ENCODE results near the gene EIF3K.
"Not testable (repeated sequence)": the region's sequence is repeated elsewhere in the genome, so short reads cannot be mapped to it uniquely, and the experiment has no call there.

EIF3K gene, protein sequence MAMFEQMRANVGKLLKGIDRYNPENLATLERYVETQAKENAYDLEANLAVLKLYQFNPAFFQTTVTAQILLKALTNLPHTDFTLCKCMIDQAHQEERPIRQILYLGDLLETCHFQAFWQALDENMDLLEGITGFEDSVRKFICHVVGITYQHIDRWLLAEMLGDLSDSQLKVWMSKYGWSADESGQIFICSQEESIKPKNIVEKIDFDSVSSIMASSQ

DNA sequence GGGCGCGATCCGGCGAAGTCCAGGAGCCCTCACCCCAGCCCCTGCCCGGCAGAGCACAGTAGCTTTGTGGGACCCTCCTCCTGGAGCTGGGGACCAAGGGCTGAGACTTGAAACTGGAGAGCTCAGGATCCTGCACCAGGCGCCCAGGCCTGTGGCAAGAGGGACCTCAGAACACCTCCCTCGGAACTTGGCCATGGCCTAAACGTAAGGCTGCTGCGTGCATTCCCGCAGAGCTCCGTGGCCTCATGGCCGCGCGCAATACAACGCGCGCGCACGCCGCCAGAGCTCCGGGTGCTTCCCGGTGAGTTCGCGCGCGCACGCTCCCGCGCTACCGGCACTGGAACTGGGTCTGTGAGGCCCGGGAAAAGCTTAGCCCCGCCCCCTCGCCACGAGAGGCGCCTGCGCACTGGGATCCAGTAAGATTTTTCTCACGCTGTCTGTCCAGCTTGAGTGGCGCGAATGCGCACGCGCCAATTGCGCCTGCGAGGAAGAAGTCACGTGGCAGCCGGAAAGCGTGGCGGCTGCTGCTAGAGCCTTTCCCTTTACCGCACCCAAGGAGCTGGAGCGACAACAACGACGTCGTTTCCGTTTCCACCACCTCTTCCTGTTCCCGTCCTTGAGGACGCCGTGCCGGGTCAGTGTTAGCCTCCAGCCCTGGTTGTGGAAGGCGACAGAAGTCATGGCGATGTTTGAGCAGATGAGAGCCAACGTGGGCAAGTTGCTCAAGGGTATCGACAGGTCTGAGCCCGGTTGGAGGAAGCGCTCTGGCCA lies at the start of gene EIF3K:
EIF3K (plus strand) TSS at position 599 of the 771 bp plus-strand sequence; CDS start at position 680, 81 bp downstream.
- peak; percentile 99 for DNase-seq

DNA sequence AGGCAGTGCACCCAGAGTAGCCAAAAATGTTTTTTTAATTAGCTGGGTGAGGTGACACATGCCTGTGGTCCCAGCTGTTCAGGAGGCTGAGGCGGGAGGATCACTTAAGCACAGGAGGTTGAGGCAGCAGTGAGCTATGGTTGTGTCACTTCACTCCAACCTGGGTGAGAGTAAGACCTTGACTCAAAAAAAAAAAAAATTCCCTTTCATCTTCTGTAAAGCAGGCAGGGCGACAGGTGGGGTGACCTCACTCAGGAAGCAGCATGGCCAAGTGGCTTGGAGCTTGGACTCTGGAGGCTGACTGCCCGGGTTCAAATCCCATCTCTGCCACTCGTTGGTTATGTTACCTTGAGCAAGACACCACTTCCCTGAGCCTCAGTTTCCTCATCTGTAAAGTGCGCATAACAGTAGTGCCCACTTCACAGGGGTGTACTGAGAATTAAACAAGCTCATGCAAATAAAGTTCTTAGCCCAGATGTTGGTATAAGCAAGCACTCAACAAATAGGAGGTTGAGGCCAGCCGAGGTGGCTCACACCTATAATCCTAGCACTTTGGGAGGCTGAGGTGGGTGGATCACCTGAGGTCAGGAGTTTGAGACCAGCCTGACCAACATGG lies 49.5 kb upstream of the EIF3K start:
- DNase-seq, result no peak

DNA sequence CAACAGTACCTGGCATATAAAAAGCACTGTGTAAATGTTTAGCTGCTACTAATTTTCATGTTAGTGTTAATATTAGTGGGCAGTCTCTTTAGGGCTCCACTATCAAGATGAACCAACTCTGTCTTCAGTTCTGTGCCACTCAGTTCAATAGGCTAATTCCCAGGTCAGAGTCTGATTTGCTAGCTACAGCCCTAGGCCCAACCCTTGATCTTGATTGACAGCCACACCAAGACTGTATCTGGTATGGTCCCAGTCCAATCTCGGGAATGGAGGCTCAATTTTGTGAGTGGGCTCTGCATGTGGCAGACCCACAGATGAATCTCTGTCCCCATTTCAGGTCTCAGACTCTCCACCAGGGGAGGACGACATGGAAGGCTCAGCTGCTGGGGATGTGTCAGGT lies 47.3 kb upstream of the EIF3K start:
- no peak for DNase-seq

DNA sequence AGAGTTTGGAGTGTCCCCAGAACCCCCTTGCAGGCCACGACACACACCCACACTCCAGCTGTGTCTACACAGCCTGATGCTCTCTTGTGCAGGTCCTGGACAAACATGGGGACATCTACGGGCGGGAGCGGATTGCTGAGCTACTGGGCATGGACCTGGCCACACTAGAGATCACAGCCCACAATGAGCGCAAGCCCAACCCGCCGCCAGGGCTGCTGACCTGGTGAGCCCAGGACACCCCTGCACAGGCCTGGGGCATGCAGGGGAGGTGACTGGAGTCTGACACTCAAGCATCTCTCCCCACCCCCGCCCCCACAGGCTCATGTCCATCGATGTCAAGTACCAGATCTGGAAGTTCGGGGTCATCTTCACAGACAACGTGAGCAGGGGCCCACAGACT lies 41.2 kb upstream of the EIF3K start:
- DNase-seq, result no peak

DNA sequence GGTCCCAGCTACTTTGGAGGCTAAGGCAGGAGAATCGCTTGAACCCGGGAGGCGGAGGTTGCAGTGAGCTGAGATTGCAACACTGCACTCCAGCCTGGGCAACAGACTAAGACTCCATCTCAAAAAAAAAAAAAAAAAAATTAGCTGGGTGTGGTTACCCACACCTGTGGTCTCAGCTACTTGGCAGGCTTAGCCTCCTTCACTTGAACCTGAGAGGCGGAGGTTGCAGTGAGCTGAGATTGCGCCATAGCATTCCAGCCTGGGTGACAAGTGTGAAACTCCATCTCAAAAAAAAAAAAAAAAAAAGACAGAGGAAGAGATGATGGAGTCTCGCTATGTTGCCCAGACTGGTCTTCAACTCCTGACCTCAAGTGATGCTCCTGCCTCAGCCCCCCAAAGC lies 39.7 kb upstream of the EIF3K start:
- not testable (repeated sequence) for DNase-seq

DNA sequence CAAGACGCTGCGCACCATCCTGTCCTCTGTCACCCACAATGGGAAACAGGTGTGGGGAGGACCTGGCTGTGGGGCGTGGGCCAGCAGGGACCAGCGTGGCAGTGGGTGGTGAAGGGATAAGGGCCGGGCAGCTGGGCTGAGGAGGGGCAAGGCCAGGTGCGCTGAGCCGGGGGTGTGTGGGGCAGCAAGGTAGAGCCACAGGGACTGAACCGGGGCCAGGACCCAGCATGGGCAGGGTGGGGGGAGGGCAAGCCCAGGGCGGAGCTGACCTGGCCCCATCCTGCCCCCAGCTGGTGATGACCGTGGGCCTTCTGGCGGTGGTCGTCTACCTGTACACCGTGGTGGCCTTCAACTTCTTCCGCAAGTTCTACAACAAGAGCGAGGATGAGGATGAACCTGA lies 38.9 kb upstream of the EIF3K start:
- DNase-seq, result no peak

DNA sequence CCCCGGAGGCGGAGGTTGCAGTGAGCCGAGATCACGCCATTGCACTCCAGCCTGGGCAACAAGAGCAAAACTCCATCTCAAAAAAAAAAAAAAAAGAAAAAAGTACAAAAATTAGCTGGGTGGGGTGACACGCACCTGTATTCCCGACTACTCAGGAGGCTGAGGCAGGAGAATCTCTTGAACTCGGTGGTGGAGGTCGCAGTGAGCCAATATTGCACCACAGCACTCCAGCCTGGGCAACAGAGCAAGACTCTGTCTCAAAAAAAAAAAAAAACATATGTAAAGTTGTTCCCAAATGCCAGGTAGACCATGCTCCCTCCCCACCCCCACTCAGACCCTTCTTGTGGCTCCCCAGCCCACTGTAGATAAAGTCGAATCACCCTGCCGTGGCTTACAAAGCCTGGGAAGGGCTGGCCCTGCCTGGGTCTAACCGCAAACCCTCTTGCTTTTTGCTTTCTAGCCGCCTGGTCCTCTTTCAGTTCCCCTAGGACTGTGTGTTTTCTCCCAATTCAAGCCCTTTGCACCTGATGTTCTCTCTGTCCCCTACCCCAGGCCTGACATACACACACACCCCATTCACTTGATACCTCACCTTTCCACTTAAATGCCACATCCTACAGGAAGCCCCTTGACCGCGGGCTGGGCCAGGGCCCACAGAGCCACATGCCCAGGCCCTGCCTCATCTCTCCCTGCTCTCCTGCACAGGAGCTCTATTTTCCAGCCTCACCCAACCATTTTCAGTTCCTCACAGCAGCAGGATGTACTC lies 35.6 kb upstream of the EIF3K start:
- no peak for DNase-seq

DNA sequence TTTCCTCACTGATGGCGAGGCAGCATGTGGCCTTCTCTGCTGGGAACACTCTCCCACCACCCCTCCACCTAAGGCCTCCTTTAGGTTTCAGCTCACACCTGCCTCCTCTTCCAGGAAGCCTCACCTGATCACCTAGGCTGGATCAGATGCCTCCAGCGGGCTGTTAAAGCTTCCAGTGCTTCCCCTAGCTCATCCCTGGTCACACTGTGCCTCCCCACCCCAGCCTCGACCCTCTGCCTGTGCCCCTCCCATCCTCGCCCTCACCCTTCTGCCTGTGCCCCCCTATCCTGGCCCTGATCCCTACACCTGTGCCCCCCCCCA lies 35.0 kb upstream of the EIF3K start:
- no peak for DNase-seq

DNA sequence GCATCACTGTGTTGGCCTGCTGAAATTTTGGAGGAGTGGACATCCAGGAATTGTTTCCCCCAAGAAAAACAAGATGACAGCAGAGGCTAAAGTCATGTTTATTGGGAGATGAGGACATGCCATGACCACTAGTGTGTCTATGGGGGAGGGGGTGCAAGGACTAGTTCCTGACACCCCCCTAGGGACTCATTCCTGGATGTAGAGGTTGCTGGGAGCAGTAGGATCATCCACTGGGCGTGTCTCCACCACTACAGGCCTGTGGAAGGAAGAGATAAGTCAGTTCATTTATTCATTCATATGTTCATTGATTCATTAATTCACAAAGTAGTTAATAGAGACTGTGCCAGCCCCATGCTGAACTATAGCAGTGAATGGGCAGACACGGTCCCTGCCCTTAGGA lies 31.4 kb upstream of the EIF3K start:
- no peak for DNase-seq

DNA sequence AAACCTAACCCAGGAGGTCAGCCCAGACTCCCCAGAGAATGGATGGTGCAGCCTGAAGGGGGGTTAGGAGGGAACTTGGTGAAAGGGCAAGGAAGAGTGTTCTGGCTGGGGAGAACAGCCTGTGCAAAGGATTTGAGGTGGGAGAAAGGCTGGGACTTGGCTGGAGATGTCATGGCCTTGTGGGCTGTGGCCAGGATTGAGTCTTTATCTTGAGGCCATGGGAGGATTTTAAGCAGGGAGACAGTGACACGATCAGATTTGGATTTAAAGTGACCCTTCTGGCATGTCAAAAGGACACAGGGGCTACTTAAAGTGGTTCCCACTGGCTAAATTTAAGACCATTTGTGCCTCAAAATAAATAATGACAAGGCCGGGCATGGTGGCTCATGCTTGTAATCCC lies 30.9 kb upstream of the EIF3K start:
- no peak for DNase-seq

DNA sequence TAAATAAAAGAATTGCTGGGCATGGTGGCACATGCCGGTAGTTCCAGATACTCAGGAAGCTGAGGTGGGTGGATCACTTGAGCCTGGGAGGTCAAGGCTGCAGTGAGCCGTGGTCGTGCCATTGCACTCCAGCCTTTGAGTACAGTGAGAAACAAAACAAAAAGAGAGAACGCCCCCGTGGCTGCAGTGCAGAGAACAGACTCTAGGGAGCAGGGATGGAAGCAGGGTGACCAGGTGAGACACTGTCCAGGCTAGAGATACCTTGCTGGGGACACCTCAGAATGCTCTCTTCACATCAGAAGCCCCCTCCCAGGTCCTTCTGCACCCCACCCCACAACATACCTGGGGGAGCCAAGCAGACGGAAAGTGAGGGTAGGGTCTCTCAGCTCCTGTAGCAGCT lies 26.0 kb upstream of the EIF3K start:
- no peak for DNase-seq

DNA sequence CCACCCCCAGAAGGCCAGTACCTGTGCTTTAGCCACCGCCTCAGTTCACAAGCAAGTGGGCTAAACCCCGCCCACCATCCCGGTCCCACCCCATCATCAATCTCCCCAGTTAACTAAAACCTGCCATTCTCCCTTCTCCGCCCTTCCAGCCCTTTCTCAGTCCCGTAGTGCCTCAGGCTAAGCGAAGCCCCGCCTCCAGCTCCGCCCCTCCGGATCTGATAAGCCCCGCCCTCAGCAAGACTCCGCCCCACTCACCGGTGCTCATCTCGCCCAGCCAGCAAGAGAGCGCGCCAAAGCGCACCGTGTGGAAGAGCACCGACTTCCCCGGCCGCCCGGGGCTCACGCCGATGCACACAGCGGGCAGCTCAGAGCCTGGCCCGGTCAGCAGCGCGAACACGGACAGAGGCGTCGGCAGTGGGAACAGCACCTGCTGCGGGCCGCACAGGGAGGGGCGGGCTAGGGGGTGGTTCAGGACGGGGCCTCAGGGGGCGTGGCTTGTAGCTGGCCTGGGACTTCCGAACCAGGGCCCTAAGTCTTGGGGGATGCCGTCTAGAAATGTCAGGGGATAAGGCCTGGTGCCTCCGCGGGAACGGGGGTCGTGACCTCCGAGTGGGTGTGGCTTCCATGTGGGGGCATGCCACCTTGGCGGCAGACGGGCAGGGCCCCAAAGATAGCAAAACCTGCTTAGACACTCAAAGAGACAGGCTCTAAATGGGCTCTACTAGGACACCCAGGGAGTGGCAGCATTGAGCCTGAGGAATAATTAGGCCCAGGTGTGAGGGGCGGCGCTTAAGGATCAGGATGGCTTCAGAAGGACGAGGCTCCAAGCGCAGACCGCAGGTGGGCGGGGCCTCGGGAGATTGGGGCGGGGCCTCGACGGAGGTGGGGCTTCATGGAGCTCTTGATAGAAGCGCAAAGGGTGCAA lies 22.7 kb upstream of the EIF3K start:
- DNase-seq, result peak; percentile 64

DNA sequence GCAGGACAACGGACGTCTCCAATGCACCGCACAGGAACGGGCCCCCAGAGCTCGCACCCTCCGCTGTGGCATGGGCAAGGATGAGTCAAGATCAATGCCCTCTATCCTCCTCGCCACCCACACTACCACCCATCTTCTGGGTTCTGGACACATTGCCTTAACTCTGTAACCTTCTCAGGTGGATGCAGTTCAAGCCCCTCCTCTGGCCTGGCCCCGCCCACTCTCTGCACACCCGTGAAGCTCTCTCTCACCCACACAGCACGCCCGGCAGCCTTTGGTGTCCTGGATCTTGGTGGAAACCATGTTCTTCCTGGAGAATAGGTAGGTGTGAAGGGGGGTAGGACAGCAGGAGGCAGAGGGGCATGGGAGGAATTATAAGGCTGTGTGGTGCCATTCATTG lies 21.9 kb upstream of the EIF3K start:
- DNase-seq, result no peak

DNA sequence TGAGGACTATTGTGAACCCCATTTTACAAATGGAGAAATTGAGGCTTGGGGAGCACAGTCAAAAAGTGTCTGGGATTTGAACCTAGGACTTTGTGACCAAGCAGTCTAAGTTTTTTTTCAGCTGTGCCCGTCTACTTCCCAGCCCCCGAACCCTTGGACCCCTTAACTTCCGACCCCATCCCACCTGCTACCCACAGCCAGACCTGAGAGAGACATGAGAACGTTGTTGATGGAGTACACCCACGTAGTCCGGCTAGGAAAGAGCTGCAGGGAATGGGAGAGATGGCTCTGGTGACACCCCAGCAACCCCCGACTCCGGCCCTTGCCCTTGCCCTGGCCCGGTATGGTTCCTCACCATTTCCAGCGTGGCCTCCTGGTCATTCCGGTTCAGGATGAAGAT lies 19.3 kb upstream of the EIF3K start:
- no peak for DNase-seq

DNA sequence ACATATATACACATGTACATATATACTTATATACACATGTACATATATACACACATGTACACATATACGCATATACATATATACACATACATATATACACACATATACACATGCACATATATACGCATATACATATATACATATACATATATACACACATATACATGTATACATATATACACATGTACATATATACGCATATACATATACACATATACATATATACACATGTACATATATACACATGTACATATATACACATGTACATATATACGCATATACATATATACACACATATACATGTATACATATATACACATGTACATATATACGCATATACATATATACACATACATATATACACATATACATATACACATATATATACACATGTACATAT lies 16.1 kb upstream of the EIF3K start:
- not testable (repeated sequence) for DNase-seq

DNA sequence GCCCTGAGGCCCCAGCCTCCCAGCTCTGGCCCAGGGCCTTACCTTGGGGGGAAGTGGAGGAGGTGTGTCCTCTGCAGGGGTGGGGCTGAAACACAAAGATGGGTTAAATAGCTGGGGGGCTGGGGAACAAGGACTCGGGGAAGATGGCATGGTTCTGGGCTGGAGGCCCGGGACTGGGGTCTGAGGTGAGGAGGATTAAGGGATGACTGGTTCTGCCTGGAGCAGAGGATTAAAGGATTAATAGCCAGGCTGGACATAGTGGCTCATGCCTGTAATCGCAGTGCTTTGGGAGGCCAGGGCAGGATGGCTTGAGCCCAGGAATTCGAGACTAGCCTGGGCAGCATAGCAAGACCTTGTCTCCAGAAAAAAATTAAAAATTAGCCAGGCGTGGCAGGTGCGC lies 12.9 kb upstream of the EIF3K start:
- no peak for DNase-seq

DNA sequence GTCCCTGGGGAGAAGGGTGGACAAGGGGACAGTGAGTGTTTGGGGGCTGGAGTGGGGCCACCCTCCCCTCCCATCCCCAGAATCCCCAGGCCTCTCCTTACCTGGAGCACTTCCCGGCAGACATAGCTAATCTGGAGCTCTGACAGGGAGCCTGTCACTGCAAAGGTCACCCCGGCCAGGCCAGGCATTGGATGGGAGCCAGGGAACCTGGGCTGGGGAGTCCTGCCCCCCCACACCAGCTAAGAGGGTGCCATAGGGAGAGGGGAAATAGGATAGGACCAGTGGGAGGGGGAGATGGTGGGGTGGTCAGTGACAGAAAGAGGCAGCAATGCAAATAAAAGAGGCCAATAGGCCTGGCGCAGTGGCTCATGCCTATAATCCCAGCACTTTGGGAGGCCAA lies 4.7 kb upstream of the EIF3K start:
- DNase-seq, result no peak

DNA sequence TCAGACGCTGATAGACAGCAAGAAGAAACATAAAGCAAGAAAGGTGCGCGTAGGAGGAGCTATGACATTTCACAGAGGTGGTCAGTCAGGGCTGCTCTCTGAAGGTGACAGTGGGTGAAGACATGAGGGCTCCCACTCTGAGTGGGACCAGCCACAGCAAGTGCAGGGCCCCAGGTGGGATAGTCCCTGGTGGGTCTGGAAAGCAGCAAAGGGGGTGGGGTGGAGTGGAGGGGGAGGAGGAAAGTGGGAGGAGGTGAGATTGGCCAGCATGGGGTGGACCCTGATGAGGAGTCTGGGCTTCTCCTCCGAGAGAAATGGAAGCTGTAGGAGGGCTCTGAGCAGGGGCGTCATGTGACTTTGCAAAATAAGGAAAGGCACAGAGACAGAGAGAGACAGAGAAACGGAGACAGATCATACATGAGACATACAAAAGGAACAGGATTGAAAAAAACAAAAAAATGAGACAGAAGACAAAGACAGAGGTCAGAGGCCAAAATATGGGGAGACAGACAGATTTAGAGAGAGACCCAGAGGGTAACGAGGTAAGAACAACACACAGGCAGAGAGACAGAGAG lies 3.9 kb upstream of the EIF3K start:
- no peak for DNase-seq

DNA sequence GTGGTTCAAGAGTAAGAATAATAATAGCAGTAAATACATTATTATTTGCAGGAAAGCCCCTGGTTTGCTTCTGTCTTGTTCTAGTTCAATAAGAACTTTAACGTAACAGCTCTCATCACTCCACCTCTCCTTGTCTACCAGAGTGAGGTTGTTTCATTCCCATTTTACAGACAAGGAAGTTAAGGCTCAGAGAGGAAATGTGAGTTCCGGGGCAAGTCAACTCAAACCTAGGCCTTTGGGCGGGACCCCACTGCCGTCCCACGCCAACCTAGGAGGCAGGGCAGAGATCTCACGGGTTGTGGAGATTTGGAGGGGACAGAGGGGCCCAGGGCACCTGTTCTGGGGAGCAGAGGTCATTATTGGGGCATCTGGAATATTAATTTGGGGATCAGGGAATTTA lies 2.7 kb upstream of the EIF3K start:
- DNase-seq, result no peak

DNA sequence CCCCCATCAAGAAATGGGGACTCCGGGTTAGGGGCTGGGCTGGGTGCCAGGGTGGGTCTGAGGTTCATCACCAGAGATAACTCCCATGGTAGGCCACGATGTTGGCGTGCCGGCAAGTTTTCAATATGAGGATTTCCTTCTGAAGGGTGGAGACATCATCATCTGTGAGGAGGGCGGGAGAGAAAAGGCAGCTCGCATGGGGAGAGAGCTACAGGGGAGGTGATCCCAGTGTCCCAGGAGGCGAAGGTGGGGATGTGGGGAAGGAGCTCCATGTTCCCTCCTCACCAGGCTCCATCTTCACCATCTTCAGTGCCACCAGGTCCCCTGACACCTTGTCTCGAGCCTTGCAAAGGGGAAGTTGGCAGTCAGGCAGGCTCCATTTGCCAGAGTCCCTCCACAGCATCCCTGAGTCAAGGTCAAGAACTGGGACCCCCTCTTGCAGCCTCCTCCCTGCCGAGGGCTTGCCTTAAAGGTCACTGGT lies 1.7 kb upstream of the EIF3K start:
- DNase-seq, result no peak

DNA sequence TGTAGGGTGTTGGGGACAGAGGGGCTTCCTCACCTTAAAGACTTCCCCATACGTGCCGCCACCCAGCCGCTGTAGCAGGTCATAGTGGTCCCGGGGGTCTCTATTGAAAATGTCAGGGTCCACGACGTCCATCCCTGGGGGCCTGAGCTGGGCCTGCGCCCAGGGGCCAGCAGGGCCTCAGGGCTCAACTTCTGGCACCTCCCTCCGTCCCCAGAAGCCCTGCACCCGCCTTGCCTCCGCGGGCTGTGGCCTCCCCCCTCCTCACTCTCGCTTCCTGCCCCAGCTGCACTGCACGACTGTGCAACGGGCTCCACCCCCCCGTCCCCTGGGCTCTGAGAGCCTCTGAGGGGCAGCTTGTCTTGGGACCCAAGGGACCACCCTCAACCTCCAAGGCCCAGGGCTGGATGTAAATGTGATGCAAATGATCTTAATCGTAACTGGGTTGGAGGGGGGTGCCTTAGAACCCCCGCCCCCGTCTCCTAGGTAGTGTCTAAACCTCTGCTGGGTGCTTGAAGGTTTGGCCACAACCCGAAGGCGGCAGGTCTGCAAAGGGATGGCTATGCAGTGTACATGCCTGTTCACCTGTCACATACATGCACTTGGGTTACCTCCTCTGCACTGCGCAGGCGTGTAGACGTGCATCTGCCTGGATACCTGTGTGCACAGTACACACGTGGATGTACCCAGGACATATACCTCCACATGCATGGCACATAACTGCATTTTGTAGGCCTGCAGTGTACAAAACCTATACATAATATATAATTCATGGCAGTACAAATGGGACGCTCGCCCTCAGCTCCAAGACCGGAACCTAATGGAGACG lies 1.0 kb upstream of the EIF3K start, which contains the start of gene MAP4K1:
MAP4K1 (minus strand) TSS at position 190 of the 826 bp plus-strand sequence; CDS start at position 132, 58 bp downstream.
- peak; percentile 74 for DNase-seq

Measured in activated CD4-positive, CD25-positive, alpha-beta regulatory T cell treated with anti-CD3 and anti-CD28 coated beads, Interleukin-2, amount 50 U/mL, for 72 hours (primary cell).